GDM1 (cell line): ENCODE data around the gene AFF1.
"Not testable (repeated sequence)": the region's sequence is repeated elsewhere in the genome, so short reads cannot be mapped to it uniquely, and the experiment has no call there.

ENCODE experiments used
- DNase-seq: peaks from one replicate; lab custom pipeline; 2025; lab: John Stamatoyannopoulos, UW

The AFF1 gene

GRCh38 chr4:87057835-87058355 is 123.1 kb downstream of the AFF1 start:
- no peak for DNase-seq

- no peak for DNase-seq
These were observed 123.7 kb downstream of the AFF1 start for GRCh38 chr4:87058356-87059073.

DNA sequence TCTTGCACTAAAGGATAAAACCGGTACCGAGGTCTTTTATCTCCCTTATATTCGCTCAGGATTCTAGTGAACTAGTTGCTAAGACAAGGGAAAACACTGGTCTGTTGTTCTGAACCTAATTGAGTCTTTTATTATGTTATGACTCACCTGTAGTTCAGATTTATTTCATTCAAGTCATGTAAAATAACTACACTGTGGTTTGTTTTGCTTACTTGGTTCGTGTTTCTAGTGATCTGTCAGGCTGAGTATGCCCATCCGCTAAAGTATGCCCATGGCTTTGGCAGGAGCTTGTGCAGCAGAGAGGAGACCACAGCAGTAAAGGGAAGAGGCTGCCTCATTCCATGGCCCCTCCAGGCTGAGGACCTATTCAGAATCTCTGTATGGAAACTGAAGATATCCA is 126.1 kb downstream of the AFF1 start:
- DNase-seq, result no peak

GRCh38 chr4:87065021-87065420 is 130.2 kb downstream of the AFF1 start:
- no peak for DNase-seq

DNA sequence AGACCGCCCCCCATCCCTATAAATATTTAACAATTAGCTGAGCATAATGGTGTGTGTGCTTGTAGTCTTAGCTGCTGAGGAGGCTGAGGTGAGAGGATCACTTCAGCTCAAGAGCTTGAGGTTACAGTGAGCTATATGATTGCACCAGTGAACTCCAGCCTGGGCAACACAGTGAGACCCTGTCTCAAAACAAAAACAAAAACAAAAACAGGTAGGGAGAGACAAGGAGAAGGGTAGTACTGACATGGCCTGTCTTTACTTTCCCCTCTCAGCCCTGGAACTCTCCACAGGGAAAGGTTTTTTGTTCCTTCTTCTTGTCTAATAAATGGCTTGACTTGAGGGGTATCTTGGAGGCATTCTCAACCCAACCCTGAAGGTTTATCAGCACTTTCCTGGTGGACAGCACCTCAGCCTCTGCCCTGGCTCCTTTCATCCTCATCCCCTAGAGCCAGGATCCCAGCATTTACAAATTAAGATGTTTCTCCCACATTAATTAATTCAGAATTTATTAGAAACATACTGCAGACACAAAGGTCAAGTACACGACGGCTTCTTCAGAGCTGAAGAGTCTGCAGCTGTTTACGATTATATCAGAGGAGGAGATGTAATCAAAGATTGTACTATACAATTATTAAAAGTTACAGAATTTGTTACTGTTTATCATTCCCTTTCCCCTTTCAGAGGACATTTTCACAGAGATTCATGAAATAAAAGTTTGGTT is 131.8 kb downstream of the AFF1 start:
- no peak for DNase-seq

DNA sequence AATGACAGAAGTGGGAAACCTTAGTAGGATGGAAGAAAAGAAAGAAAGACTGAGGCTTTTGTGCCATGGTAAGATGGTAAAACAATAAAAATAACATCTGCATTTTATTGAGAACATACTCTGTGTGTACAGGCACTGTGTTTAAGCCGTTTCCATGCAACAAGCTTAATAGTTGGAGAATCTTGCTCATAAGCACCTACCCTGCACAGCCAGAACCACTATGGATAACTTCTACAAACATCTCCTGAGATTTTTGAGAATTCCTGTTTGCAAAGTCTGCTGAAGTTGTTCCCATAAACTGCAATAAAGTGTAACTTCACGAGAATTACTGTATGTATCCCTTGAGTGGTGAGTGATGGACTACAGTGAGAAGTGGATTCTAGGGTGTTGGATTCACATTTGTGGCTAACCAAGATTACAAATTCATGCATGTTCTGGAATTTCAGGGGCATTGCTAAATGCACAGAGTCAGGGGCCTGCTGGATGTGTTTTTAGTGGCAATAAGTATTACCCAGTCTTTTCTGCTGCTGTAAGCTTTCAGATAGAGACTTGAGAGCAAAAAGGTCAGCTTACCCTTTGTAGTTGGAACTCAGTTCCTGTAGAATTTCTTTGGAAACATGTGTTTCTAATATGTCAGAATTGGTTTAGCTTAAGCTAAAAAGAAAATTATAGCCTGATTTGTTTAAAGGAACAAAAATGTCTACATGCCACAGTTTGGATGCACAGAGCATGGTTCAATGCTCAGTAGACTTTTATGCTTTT is 132.5 kb downstream of the AFF1 start:
- DNase-seq, result no peak

DNA sequence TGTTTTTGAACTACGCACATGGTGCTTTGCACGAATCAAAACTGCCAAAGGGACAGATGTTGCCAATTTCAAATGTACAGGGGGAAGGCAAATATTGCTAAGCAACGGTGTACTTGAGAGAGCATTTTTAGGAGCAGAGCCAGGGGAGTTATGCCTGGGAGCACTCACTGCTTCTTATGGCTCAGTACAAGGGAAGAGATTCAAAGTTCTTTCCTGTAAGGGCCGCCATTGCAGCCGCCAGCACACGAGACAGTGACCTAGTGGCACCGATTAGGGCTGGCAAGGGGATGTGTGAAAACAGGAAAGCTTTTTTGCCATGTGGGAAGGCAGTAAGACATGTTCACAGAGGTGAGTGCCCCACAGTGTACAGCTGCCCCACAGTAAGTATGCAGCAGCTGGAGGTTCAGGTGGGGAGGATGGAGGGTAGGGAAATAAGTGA is 133.8 kb downstream of the AFF1 start:
- DNase-seq, result no peak

DNA sequence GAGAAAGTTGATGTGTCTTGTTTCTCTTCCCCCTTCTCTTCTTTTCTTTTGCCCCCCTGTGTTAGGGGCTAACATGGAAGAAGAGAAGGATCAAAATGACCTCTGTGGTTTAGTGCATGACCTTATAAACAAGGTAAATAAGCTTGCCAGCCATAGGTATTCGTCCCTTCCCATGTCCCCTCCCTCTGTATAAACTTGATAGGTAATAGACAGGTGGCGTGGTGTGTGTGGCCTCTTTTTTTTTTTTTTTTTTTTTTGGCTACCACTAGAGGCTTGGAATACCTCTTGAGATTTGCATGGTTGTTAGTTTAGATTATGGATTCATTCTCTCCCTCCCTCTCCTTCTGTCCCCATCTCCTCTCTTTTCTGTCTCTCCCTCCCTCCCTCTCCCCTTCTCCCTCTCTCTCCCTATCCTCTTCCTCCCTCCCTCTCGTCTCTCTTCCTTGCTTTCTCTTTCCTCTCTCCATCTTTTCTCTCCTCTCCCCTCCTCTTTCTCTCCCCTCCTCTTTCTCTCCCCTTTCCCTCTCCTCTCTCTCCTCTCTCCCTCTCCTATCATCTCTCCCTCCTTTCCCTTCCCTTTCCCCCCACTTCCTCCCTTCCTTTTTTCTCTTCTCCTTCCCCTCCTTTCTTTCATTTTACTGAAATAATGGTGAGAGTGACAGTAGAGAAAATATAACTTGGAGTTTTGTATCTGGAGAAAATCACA is 134.4 kb downstream of the AFF1 start:
- no peak for DNase-seq

GRCh38 chr4:87071401-87071800 is 136.6 kb downstream of the AFF1 start:
- DNase-seq, result no peak

DNA sequence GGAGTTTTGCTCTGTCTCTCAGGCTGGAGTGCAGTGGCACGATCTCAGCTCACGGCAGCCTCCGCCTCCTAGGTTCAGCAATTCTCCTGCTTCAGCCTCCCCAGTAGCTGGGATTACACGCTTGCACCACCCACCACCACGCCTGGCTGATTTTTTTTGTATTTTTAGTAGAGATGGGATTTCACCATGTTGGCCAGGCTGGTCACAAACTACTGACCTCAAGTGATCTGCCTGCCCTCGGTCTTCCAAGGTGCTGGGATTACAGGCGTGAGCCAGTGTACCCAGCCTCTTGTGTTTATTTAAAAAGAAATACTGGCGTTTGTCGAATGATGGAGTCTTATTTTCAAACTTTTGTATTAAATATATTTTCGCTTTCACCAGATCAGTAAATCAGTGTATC is 137.7 kb downstream of the AFF1 start:
- DNase-seq, result not testable (repeated sequence)

DNA sequence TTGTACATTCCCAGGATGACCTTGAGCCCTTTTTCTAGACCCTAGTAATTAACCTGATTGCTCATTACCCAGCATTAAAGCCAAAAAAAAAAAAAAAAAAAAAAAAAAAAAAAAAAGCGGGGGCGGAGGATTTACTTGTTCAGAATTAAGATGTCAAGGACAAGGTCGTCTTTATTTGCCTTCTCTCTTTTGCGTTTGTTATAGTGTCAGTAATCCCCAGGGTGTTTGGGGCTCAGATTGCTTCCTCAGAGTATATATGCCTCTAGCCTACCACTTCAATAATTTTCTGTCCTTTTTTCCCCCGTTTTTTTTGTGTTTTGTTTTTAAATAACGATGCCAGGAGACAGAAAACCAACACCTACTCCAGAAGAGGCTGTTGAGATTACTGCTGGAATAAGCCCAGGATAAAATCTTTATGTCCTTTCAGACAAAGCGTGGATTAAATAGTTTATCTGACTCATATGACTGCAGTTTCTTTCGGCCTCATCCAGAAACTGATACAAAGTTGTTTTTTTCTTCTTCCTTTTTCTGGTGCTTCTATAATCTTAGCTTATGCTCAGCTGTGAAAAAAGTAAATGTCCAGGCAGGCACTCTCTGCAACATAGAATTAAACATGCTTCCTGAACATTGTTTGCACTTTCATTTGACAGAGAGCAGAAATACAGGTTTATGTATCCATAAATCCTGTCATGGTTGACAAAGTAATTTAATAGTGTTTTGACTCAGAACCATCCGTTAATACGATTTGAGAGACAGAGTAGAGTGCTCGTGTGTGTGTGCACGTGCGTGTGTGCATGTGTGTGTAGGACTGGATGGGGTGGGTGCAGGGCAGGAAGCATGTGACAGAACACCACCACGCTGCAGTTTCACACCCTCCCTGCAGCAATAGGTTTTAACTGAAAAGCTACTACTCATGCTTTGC is 138.6 kb downstream of the AFF1 start:
- DNase-seq, result no peak

GRCh38 chr4:87074121-87074488 is 139.3 kb downstream of the AFF1 start:
- no peak for DNase-seq

DNA sequence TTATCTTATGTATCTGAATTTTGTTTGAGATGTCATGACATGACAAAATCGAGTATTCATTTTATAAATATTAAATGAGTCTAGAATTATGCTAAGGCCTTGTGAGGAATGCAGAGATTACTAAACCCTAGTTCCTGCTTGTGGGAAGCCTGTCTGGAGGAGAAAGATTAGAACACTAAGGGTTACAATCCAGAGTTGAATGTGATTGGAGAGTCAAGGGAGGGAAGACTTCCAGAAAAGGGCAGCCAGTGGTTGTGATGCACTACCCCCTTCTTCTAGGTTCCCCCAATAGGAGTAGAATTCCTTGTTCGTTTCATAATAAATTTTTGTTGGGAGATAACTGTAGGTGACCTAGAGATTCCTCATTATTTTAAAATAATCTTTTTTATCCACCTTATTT is 141.1 kb downstream of the AFF1 start:
- DNase-seq, result no peak

GRCh38 chr4:87076690-87077358 is 142.0 kb downstream of the AFF1 start:
- no peak for DNase-seq

DNA sequence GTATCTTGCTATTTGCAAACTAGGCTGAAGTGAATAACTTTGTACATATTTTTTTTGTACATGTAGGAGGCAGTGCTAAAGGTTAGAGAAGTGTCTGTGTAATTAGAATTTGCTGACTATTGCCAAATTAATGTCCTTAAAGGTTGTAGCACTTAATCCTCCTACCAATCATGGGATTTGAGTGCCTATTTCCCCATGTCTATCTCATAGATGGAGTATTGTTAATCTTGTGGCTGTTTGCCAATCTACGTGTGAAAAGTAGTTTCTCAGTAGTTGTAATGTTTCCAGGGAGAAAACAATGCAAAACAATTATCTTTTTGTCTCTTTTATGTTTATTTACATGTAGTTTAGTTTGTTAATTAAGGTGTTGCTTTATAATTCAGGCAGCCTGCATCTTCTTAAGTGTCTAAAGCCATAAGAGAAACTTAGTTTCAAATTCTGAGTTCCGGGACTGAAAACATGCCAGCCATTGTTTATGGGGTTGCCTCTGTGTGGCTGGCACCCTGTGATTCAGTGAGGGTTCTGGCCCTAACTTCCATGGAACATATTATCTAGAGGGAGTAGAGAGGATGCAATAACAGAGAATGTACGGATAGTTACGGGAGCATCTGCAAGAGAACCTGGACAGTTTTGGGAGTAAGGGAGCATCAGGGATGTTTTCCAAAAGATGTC is 143.2 kb downstream of the AFF1 start:
- DNase-seq, result no peak

DNA sequence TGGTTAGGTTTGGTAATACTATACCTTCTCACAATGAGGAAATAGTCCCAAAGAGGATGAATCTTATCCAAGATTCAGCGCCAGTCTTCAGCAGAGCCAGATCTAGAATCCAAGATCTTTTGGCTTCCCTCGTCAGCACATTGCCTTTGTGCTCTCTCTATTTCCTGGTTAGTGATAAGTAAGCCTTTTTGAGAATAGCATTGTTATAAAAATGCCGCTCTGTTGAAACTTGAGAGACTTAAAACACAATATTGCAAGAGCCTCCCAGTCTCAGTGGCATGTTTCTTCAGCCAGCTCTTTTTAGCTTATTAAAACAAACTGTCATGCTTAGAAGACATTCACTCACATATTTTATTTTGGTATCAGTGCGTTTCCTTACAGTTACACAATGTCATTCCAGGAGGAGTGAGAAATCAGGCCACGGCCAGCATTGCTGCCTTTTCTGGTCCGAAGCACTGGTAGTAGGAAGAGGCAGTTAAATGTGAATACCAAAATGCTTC is 144.2 kb downstream of the AFF1 start:
- DNase-seq, result no peak

DNA sequence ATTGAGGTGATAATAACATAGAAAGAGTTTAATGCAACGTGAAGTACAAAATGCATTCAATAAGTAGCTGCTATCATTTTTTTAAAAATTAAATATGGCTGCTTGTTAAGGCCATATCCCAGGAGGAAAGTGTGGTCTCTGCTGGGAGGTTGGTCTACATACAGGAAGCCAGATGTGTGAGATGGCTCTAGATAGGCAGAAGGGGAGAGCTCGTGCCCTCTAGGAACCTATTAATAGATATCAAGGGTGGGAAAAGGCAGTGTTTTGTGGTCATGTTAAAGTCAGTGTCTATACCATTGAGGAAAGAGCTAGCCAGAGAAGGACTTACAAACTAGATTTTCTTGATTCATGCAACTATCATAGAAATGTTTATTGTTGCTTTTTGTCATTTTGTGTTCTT is 145.2 kb downstream of the AFF1 start:
- DNase-seq, result no peak

DNA sequence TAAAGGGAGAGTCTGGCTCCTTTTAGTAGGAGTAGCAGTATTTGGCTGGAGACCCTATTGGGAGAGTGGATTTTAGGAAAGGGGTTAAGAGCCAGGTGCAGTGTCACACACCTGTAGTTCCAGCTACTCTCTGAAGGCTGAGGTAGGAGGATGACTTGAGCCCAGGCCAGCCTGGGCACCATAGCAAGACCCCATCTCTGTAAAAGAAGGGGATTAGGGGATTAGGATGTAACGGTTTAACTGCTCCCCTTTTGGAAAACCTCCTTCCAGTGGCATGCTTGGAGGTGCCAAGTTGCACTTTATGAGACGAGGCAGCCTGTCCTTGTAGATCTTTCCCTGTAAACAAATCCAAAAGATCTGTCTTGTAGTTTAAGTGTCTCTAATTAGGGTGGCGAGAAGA is 145.7 kb downstream of the AFF1 start:
- DNase-seq, result no peak

- DNase-seq, result no peak
These were observed 147.0 kb downstream of the AFF1 start for GRCh38 chr4:87081826-87082225.

DNA sequence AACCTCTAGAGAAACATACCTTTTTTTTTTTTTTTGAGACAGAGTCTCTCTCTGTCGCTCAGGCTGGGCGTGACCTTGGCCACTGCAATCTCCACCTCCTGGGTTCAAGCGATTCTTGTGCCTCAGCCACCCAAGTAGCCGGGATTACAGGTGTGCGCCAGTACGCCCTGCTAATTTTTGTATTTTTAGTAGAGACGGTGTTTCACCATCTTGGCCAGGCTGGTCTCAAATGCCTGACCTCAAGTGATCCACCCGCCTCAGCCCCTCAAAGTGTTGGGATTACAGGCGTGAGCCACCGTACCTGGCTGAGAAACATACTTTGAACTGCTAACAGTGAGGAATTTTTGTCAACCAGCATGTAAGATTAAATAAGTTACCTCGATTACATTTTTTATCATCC is 150.9 kb downstream of the AFF1 start:
- DNase-seq, result not testable (repeated sequence)
